HG03442 (cell line): Measurements from ENCODE around the gene ZNF860.
A peak's percentile ranks its signal among the peaks of the same experiment; 100 is the strongest.

Source experiments
- ATAC-seq: cut with Tn5 transposase; IDR thresholded peaks from one replicate; pipeline ENCODE4 v1.9.1; 2021; ENCODE audit warnings: mild to moderate bottlenecking, moderate library complexity; ENCODE audit not compliant: unreplicated experiment

Gene ZNF860

GRCh38 chr3:31981206-31982181 is at the start of gene ZNF860, which contains the start of gene OSBPL10:
ZNF860 (plus strand) TSS chr3:31981750; CDS start chr3:31989080, 7,330 bp downstream.
OSBPL10 (minus strand) TSS chr3:31981262; CDS start chr3:31981179, 83 bp downstream.
- peak; percentile 8 for ATAC-seq

DNA sequence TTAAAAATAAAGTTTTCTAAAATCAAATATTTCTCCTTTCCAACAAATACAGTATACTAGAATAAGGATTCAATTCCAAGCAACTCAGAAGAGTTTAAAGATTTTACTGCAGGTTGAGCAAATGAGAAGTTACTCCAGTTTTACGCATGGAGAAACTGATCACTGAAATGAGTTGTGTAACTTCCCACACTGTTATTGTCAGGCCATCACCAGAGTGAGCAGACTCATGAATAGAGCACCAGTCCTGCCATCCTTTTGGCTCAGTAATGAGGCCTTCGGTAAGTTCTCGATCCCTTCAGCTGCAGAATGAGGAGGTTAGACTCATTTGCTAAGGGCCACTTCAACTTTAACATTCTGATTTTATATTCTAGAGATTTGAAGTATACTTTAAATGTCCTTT is 48.6 kb upstream of the ZNF860 start:
- ATAC-seq, result no peak

GRCh38 chr3:31934018-31934417 is 47.5 kb upstream of the ZNF860 start:
- no peak for ATAC-seq

DNA sequence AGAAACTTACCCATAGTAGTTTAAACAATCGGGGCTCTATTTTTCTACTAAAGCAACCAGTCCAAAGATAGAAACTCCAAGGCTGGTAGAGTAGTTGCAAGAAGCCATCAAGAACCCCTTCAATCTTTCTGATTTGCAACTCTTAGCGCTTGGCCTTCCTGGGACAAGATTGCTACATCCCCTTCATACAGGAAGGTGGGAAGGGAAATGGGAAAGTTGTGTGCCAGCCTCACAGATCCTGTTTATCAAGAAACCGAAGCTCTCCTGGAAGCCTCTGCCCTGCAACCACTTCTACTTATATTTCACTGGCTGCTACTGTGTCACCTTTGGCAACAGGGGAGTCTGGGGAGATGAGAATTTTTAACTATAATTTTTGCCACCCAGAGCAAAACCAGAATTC is 46.7 kb upstream of the ZNF860 start:
- ATAC-seq, result no peak

DNA sequence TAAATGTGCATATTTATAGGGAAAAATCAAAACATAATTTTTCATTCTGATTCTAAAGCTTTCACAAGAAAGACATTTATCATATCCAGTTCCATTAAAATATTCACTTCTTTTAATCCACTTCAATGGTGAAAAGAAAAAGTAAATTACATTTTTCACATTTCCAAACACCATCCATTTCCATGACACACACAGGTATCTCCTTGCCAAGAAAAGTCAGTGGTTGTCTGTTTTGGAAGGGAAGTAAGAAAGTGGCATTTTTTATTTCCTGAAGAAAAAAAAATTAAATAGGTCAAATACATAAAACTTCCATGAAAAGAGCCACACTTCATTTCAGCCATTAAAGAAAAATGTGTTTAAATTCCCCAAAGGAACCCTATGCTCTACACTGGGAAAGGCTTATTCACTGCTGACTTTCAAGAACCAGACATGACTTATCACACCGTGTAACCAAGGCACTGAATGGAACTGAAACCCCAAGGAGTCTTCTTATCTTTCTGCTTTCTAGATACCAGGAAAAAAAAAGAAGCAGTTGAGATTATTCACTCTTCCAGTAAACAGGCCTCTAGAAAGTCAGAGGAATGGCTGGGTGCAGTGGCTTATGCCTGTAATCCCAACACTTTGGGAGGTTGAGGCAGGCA is 45.0 kb upstream of the ZNF860 start:
- ATAC-seq, result no peak

GRCh38 chr3:31937225-31937624 is 44.3 kb upstream of the ZNF860 start:
- no peak for ATAC-seq

DNA sequence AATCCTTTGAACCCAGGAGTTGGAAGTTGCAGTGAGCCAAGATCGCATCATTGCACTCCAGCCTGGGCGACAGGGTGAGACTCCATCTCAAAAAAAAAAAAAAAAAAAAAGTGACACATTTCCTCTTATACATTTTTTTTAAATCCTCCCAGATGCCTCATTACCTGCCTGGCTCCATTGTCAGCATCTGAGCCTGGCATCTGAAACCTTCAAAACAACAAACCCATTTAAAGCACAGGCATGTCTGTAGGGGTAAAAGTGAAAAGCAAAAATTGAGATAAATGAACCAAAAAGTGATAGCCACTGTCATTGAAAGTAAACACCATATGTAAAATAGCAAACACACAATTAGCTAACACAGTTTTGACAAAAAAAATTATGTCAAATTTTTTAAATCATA is 39.1 kb upstream of the ZNF860 start:
- no peak for ATAC-seq

DNA sequence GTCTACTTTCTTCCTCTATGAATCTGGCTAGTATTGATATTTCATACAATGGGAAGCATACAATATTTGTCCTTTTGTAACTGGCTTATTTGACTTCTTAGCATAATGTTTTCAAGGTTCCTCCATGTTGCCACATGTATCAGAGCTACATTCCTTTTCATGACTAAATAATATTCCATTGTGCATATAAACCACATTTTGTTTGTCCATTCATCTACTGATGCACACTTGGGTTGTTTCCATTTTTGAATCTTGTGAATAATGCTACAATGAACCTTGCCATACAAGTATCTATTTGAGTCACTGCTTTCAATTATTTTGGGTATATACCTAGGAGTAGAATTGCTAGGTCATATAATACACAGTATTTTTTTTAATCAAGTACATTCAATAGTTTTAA is 38.5 kb upstream of the ZNF860 start:
- ATAC-seq, result no peak

DNA sequence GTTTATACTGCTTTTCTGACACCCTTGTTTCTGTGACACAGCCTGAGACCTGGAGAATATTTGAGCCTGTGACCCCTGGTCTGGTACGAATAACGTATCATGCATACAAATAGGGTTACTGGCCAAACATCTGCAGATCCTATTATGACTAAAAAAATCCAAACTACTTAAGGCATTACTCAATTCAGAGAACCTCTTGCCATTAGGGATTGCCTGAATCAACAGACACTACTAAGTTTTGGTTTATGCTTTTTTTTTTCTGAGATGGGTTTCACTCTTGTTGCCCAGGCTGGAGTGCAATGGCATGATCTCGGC is 35.9 kb upstream of the ZNF860 start:
- no peak for ATAC-seq

GRCh38 chr3:31946484-31947081 is 35.0 kb upstream of the ZNF860 start:
- peak; percentile 44 for ATAC-seq

DNA sequence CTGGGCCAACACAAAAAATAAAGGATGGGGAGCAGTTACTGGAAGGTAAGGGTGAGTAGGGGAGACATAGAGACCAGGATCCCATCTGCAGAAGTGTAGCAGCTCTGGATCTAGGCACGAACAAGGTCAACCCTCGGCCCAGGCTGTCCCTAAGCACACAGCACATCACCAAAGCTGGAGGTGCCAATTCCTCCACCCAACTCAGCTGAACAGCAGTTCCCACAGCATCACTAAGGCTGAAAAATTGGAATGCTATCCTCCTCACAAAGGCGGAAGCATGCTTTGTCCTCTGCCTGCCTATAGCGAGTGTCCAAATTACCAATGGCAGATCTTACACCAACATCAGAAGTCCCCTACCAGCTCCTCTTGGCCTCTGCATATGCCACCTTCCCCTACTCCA is 34.4 kb upstream of the ZNF860 start:
- ATAC-seq, result no peak

DNA sequence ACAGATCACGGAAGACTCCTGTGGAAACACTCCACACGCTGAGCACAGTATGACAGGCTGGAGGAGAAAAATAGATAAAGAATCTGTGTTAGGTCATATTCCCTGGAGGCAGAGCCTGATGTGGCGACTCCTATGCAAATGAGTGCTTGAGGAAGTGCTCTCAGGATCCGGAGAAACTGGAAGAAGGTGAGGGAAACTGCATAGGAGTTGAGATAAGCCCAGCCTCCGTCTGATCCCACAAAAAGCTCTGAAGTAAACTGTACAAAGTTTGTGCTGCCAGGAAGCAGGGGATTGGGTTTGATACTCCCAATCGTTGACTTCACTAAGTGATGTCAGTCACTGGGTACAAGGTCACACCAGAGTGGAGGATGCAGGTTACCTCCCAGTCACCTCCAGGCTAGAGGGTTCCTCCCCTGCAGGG is 33.9 kb upstream of the ZNF860 start:
- no peak for ATAC-seq

GRCh38 chr3:31948280-31948679 is 33.3 kb upstream of the ZNF860 start:
- no peak for ATAC-seq

GRCh38 chr3:31952205-31952604 is 29.3 kb upstream of the ZNF860 start:
- peak; percentile 75 for ATAC-seq

GRCh38 chr3:31953091-31953490 is 28.5 kb upstream of the ZNF860 start:
- no peak for ATAC-seq

DNA sequence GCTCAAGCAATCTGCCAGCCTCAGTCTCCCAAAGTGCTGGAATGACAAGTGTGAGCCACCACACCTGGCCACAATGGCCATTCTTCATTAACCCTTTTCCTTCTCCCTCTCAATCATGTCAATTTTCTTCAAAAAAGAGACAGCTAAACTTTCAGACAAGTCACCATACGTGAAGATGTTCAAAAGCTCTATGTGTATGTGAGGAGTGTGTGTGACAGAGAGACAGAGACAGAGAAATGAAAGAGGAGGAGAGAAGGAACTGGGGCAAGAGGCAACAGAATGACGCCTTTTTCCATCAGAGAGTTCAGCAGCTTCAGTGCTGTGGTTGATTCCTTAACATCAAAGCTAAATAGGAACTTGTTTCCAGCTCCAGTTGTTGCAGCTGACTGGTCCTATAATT is 27.9 kb upstream of the ZNF860 start:
- no peak for ATAC-seq

GRCh38 chr3:31955581-31955980 is 26.0 kb upstream of the ZNF860 start:
- ATAC-seq, result no peak

GRCh38 chr3:31957106-31957505 is 24.4 kb upstream of the ZNF860 start:
- ATAC-seq, result no peak

- no peak for ATAC-seq
Measured at GRCh38 chr3:31958701-31959152, 22.8 kb upstream of the ZNF860 start.

DNA sequence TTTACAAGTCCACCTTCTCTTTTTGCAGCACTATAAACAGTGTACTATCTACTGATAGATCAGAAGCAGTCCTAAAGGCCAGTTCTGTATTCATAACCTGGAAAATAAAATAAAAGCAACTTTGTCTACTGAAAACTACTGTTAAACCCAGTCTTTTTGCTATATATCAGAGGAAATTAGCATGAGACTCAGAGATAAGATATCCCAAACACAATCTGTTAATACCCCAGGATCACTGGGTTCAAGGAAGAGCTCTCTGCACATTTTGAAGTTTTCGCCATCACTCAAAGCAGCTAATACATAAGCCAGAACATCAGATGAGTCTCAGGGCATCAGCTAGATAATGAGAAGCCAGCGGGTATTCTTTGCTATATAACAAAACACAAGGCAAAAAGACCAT is 22.3 kb upstream of the ZNF860 start:
- ATAC-seq, result no peak

DNA sequence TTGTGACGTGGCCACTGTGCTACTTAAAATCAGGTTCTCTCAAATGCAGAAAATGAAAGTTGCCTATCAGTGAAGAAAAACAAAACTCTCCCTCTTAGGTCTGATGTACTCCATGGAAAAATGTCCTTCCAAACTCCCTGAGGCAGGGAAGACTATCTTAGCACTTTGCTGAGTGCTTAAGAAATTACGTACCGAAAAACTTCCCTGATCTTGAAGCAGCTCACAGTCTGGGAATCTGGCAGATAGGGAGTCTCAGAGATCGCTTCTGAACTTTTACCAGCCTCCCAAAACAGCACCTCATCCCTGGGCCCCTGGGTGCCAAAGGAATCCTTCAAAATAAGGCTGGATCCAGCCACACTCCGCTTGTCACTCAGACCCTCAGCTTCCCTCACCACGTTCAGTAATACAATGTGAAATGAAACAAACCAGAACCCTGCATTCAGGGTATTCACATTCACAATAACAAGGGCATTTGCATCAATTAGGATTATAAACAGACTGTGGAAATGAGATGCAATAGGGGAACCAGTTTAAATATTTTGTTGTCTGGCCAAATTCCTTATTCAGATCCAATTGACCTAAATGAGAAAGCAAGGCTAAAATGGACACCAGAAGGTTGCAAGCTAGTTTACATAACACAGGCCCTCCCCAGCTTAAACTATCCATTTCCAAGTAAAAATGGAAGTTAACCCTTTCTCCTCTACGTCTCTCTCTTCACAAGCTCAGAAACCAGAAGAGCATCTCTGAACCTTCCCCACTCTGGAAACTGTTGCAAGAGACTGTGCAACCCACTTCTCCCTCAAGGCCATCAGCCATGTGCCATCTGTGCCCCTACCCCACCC is 21.4 kb upstream of the ZNF860 start:
- no peak for ATAC-seq
